Breast epithelium (tissue), 4 donors: ENCODE data around the gene LAMTOR2. TPM values are rescaled to one million over a fixed set of nuclear protein-coding genes. Genes with fewer than 3 reads are reported as not detected.

Source experiments
- DNase-seq, 2 donors: peaks; one replicate each; pipeline ENCODE4 v3.0.0-alpha.2; 2019; ENCODE audit warnings: low spot score in 2 of 2
- H3K27ac ChIP-seq, 2 donors: fragments of 200-600 bp; sonication (generic) in 1 of 2; one replicate each; pipeline ENCODE4 v1.5.1; 2016 to 2019; ENCODE audit warnings: mild to moderate bottlenecking in 1 of 2
- H3K27me3 ChIP-seq, 2 donors: fragments of 200-600 bp; sonication (generic) in 1 of 2; one replicate each; pipeline versions ENCODE4 v1.5.1 to v1.6.0; 2017 to 2019; ENCODE audit warnings: control low read depth in 1 of 2, mild to moderate bottlenecking in 1 of 2
- H3K36me3 ChIP-seq: fragments of 200-600 bp; one replicate; pipeline ENCODE4 v1.5.1; 2019
- H3K4me1 ChIP-seq, 2 donors: fragments of 200-600 bp; sonication (generic); one replicate each; pipeline ENCODE4 v1.5.1; 2016 to 2019; ENCODE audit warnings: control low read depth in 1 of 2
- H3K4me3 ChIP-seq, 3 donors: fragments of 200-600 bp; sonication (generic); 1 replicate in 2 of 3; 2 replicates in 1 of 3; pipeline ENCODE4 v1.5.1; 2016 to 2019; ENCODE audit warnings: mild to moderate bottlenecking in 3 of 3, moderate library complexity in 2 of 3
- H3K9me3 ChIP-seq, 2 donors: fragments of 200-600 bp; sonication (generic) in 1 of 2; one replicate each; pipeline ENCODE4 v1.5.1; 2016 to 2019; ENCODE audit warnings: control low read depth in 1 of 2
- CTCF ChIP-seq, 3 donors: fragments of 450-650 bp; IDR thresholded peaks; one replicate each; pipeline ENCODE4 v1.5.1; 2016 to 2017; ENCODE audit warnings: antibody characterized with exemption in 3 of 3, mild to moderate bottlenecking in 3 of 3, moderate library complexity in 3 of 3
- POLR2A ChIP-seq: fragments of 450-650 bp; IDR thresholded peaks from one replicate; pipeline ENCODE4 v1.6.1; 2016; ENCODE audit warnings: antibody characterized with exemption, mild to moderate bottlenecking, moderate library complexity
- POLR2AphosphoS5 ChIP-seq, 3 donors: sonication (generic); formaldehyde crosslinking; IDR thresholded peaks; one replicate each; pipeline ENCODE4 v1.6.1; 2017; ENCODE audit warnings: antibody characterized with exemption in 3 of 3
- intact Hi-C: fragments of 100-400 bp; cut with DNase I; formaldehyde crosslinking; loops from one replicate; pipeline ENCODE4 v1.15.1; 2023; ENCODE audit warnings: low total_unique reads
- total RNA-seq, 3 donors: library from RNA; depleted of rRNA; stranded (reverse); fragments of >200 nt; gene quantifications; one replicate each; pipeline ENCODE4 v1.1.0, GENCODE V29; 2016

The LAMTOR2 gene
- total RNA-seq, 3 donors from 2014 or later = 60.7 to 75.5 (median 69.8) TPM

GRCh38 chr1:156090138-156090839, 35.7 kb downstream of the LAMTOR2 start:
- H3K4me3 ChIP-seq = no peak overlapping the region
- TF ChIP-seq CTCF (IDR thresholded peaks at IDR 0.05) = no peak
- no peak for TF ChIP-seq POLR2A
- no peak for TF ChIP-seq POLR2AphosphoS5 (IDR thresholded peaks at IDR 0.05)
- no peaks in the 10 kb centered on the region for H3K36me3 ChIP-seq
- no peaks in the 10 kb centered on the region for H3K9me3 ChIP-seq
- intact Hi-C loops = no loop called here
- no peaks in the 10 kb centered on the region for H3K27me3 ChIP-seq
- no peak for DNase-seq
- H3K4me1 ChIP-seq = peaks cover 0 to 8% of the 10 kb centered on the region in 2 donors
- peak overlapping the region in 1 of 2 donors; percentile 60 for H3K27ac ChIP-seq

- Histone ChIP-seq H3K4me3 (no peak overlapping the region), H3K36me3 (no peaks in the 10 kb centered on the region), H3K27me3 (no peaks in the 10 kb centered on the region), H3K9me3 (no peaks in the 10 kb centered on the region), H3K27ac (peak overlapping the region in 1 of 2 donors; percentile 60), H3K4me1 (peaks cover 0 to 8% of the 10 kb centered on the region in 2 donors)
- peak; percentile 79 to 94 for DNase-seq
- intact Hi-C loops = no loop called here
- TF ChIP-seq POLR2AphosphoS5 (IDR thresholded peaks at IDR 0.05) (peak in 2 of 3 donors; percentile 33 to 54), POLR2A (no peak), CTCF (IDR thresholded peaks at IDR 0.05) (peak; percentile 83 to 94 (median 87))
These were observed 36.2 kb downstream of the LAMTOR2 start for GRCh38 chr1:156090840-156091188.

GRCh38 chr1:156091610-156092009, 37.0 kb downstream of the LAMTOR2 start:
- H3K27ac ChIP-seq = no peak overlapping the region
- H3K4me3 ChIP-seq = no peak overlapping the region
- intact Hi-C loops = no loop called here
- no peak for DNase-seq
- H3K27me3 ChIP-seq = no peaks in the 10 kb centered on the region
- TF ChIP-seq POLR2AphosphoS5 (IDR thresholded peaks at IDR 0.05) (no peak), CTCF (IDR thresholded peaks at IDR 0.05) (no peak), POLR2A (no peak)
- H3K36me3 ChIP-seq = no peaks in the 10 kb centered on the region
- peaks cover 0 to 12% of the 10 kb centered on the region in 2 donors for H3K4me1 ChIP-seq
- H3K9me3 ChIP-seq = no peaks in the 10 kb centered on the region

GRCh38 chr1:156095906-156096508, 41.4 kb downstream of the LAMTOR2 start:
- Histone ChIP-seq H3K36me3 (no peaks in the 10 kb centered on the region), H3K27me3 (no peaks in the 10 kb centered on the region), H3K4me1 (peaks cover 4 to 13% of the 10 kb centered on the region in 2 donors), H3K4me3 (no peak overlapping the region), H3K9me3 (no peaks in the 10 kb centered on the region), H3K27ac (peak overlapping the region; percentile 91 to 92)
- TF ChIP-seq POLR2AphosphoS5 (IDR thresholded peaks at IDR 0.05) (no peak), CTCF (IDR thresholded peaks at IDR 0.05) (no peak), POLR2A (no peak)
- DNase-seq = no peak
- intact Hi-C loops = loop anchor here (2.0 kb wide), 1 partner anchor 37 kb away; no protein-coding TSS in a partner anchor
